Adrenal gland (tissue), 5 donors: Measurements from ENCODE around the gene SAMHD1.

Experiments used
- CTCF ChIP-seq, 6 experiments: fragments of 450-650 bp in 4 of 6; fragments of 200-600 bp in 2 of 6; sonication (generic) in 1 of 6; IDR thresholded peaks; 1 replicate in 5 of 6; 2 replicates in 1 of 6; pipeline versions ENCODE4 v1.5.1 to v1.8.0; 2016 to 2021; ENCODE audit warnings: antibody characterized with exemption in 6 of 6, mild to moderate bottlenecking in 2 of 6, moderate library complexity in 1 of 6
- POLR2A ChIP-seq, 2 donors: fragments of 450-650 bp; IDR thresholded peaks; one replicate each; pipeline ENCODE4 v1.6.1; 2017; ENCODE audit warnings: antibody characterized with exemption in 2 of 2, mild to moderate bottlenecking in 2 of 2, moderate library complexity in 1 of 2
- donor health status: DM: no; HTN: no; CAD: no.

- TF ChIP-seq CTCF (IDR thresholded peaks at IDR 0.05) (no peak), POLR2A (IDR thresholded peaks at IDR 0.05) (no peak)
Observed at GRCh38 chr20:36951979-36952738, 651 bp upstream of the SAMHD1 start.
